A673 (cell line): ENCODE results near the gene TTN. TPM values are rescaled to one million over a fixed set of nuclear protein-coding genes. Genes with fewer than 3 reads are reported as not detected.

Experiments
- BruUV-seq: library from RNA; stranded (reverse); fragments of 400-500 nt; replicated peaks from 2 replicates; lab custom pipeline; 2021; lab: Mats Ljungman, UMichigan
- CTCF ChIA-PET: fragments of 300-600 bp; sonication (Branson Sonifier 250); formaldehyde crosslinking; loops from one replicate; lab custom pipeline; 2022; ENCODE audit warnings: antibody characterized with exemption; lab: Charles Lee
- POLR2A ChIA-PET: fragments of 300-600 bp; sonication (Branson Sonifier 250); formaldehyde crosslinking; loops from one replicate; lab custom pipeline; 2022; ENCODE audit warnings: antibody characterized with exemption; ENCODE audit not compliant: low non-redundant PET; lab: Charles Lee
- DNase-seq: peaks from one replicate; pipeline ENCODE4 v3.0.0-alpha.2; 2015; ENCODE audit warnings: low spot score
- H3K27ac ChIP-seq: fragments of 200-600 bp; sonication (generic); 2 replicates; pipeline ENCODE4 v1.5.1; 2016; ENCODE audit warnings: mixed run types, low read depth, mild to moderate bottlenecking, mixed read lengths, antibody characterized with exemption, low read length; ENCODE audit not compliant: poor library complexity, severe bottlenecking
- H3K27me3 ChIP-seq: fragments of 200-600 bp; sonication (generic); replicated peaks from 2 replicates; pipeline ENCODE4 v1.6.1; 2017; ENCODE audit warnings: mixed run types, low read depth, mild to moderate bottlenecking, mixed read lengths, antibody characterized with exemption, low read length; ENCODE audit not compliant: insufficient read depth, poor library complexity
- H3K36me3 ChIP-seq: fragments of 200-600 bp; sonication (generic); 2 replicates; pipeline ENCODE4 v1.6.1; 2016; ENCODE audit warnings: mixed run types, mild to moderate bottlenecking, mixed read lengths, antibody characterized with exemption, low read length; ENCODE audit not compliant: insufficient read depth, poor library complexity, severe bottlenecking
- H3K4me1 ChIP-seq: fragments of 200-600 bp; sonication (generic); 2 replicates; pipeline ENCODE4 v1.6.1; 2017; ENCODE audit warnings: mixed run types, mild to moderate bottlenecking, mixed read lengths, antibody characterized with exemption, low read length; ENCODE audit not compliant: insufficient read depth, poor library complexity, severe bottlenecking
- H3K4me3 ChIP-seq: fragments of 200-600 bp; sonication (generic); 2 replicates; pipeline ENCODE4 v1.5.1; 2016; ENCODE audit warnings: low read depth, mixed run types, mild to moderate bottlenecking, mixed read lengths, low read length; ENCODE audit not compliant: poor library complexity, severe bottlenecking
- H3K9me3 ChIP-seq: fragments of 200-600 bp; sonication (generic); 2 replicates; pipeline ENCODE4 v1.6.1; 2016; ENCODE audit warnings: mixed run types, low read depth, mild to moderate bottlenecking, mixed read lengths, antibody characterized with exemption, low read length; ENCODE audit not compliant: poor library complexity, severe bottlenecking
- CTCF ChIP-seq: fragments of 300-800, 200-600 bp; sonication (generic); conservative IDR thresholded peaks from 2 replicates; pipeline ENCODE4 v1.5.1; 2017; ENCODE audit warnings: low read depth, mild to moderate bottlenecking, antibody characterized with exemption, low read length, moderate library complexity, mixed read lengths
- EZH2 ChIP-seq: fragments of 200-600 bp; sonication (generic); IDR thresholded peaks from 2 replicates; pipeline ENCODE4 v1.6.1; 2017; ENCODE audit warnings: borderline replicate concordance, low read depth, mild to moderate bottlenecking, mixed read lengths, antibody characterized with exemption, low read length; ENCODE audit not compliant: poor library complexity, severe bottlenecking
- intact Hi-C: fragments of 100-400 bp; cut with micrococcal nuclease; formaldehyde crosslinking; loops from one replicate; pipeline ENCODE4 v1.10.0; 2022; ENCODE audit not compliant: unreplicated experiment
- total RNA-seq: library from RNA; stranded (reverse); gene quantifications from 2 replicates; pipeline ENCODE4 v1.2.3, GENCODE V29; 2021

Gene TTN
- total RNA-seq, 1 experiment from 2014 or later = under 0.01 TPM

DNA sequence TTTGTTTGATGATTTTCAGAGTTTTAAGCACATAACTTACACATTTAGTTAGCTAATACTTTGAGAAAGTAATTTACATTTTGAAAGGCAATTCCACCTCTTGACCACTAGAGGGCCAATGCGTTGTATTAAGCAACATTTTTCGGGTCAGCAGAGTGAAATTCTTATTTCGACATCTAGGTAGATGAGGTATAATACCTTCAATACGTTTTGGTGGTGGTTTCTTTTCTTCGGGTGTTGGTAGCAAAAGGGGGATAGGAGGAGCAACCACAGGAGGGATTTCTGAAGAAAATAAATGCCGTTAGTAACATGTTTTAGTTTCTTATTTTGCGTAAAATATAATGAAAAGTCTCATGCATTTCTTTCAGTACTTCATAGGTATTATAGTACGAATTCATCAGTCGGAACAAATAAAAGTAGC is 106.3 kb downstream of the TTN start:
- Histone ChIP-seq H3K9me3 (no peaks in the 10 kb centered on the region), H3K4me3 (no peak overlapping the region), H3K27ac (no peak overlapping the region), H3K4me1 (peaks cover 3% of the 10 kb centered on the region), H3K27me3 (peaks cover 33% of the 10 kb centered on the region), H3K36me3 (no peaks in the 10 kb centered on the region)
- no TSS peak for BruUV-seq
- TF ChIP-seq CTCF (peak; percentile 91), EZH2 (no peak)
- ChIA-PET POLR2A (no interaction called here), CTCF (interaction anchor here (1.1 kb wide), 1 partner anchor 9 kb away, joined by 3 read pairs; no protein-coding TSS in a partner anchor)
- peak; percentile 61 for DNase-seq
- intact Hi-C loops = no loop called here

DNA sequence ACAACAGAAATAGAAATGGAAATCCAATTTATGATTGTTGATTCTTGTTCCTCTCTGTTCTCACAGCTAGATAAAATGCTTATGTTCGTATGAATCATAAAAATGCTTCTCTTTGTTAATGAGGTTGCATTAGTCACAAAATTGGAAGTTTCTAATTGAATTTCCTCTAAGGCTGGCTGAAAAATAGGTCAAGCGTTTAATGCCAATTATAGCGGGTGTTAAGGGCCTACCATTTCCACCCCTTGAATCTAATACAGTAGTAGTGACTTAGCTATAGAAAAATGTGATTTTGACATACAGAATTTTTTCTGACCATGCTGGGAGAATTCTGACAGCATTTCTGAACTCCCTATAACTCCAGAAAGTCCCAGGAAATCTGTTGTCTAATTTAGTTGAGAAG is 107.1 kb downstream of the TTN start:
- peak; percentile 65 for DNase-seq
- no peaks in the 10 kb centered on the region for H3K9me3 ChIP-seq
- no peak overlapping the region for H3K4me3 ChIP-seq
- no peaks in the 10 kb centered on the region for H3K36me3 ChIP-seq
- TF ChIP-seq CTCF = no peak
- TF ChIP-seq EZH2 = no peak
- intact Hi-C loops = no loop called here
- POLR2A ChIA-PET = no interaction called here
- H3K27ac ChIP-seq = no peak overlapping the region
- no TSS peak for BruUV-seq
- H3K27me3 ChIP-seq = peaks cover 34% of the 10 kb centered on the region
- peaks cover 3% of the 10 kb centered on the region for H3K4me1 ChIP-seq
- CTCF ChIA-PET = interaction anchor here (1.1 kb wide), 1 partner anchor 10 kb away, joined by 3 read pairs; no protein-coding TSS in a partner anchor

GRCh38 chr2:178692845-178693244 is 114.4 kb downstream of the TTN start:
- ChIA-PET POLR2A (no interaction called here), CTCF (no interaction called here)
- DNase-seq = no peak
- peaks cover 67% of the 10 kb centered on the region for H3K27me3 ChIP-seq
- no peaks in the 10 kb centered on the region for H3K4me1 ChIP-seq
- H3K9me3 ChIP-seq = no peaks in the 10 kb centered on the region
- intact Hi-C loops = no loop called here
- no peaks in the 10 kb centered on the region for H3K36me3 ChIP-seq
- TF ChIP-seq EZH2 (no peak), CTCF (no peak)
- no TSS peak for BruUV-seq
- no peak overlapping the region for H3K4me3 ChIP-seq
- H3K27ac ChIP-seq = no peak overlapping the region
